Inferior parietal cortex (tissue), 1 donor: Measurements from ENCODE around the gene INTS6.

Experiments
- DNase-seq: peaks from one replicate; pipeline ENCODE4 v3.0.0-alpha.2; 2016; ENCODE audit errors: extremely low spot score

Gene INTS6

GRCh38 chr13:51452361-51453206, at the start of gene INTS6:
INTS6 (minus strand) TSS chr13:51453036; CDS start chr13:51452525, 511 bp downstream.
- DNase-seq = peak; percentile 98

- no peak for DNase-seq
Measured at GRCh38 chr13:51502153-51502651, 49.4 kb upstream of the INTS6 start.

- no peak for DNase-seq
Measured at GRCh38 chr13:51501592-51502152, 48.8 kb upstream of the INTS6 start.

GRCh38 chr13:51501096-51501495, 48.3 kb upstream of the INTS6 start:
- no peak for DNase-seq

GRCh38 chr13:51500687-51501086, 47.9 kb upstream of the INTS6 start:
- no peak for DNase-seq

- no peak for DNase-seq
Measured at GRCh38 chr13:51499841-51500240, 47.0 kb upstream of the INTS6 start.

GRCh38 chr13:51495316-51495715, 42.5 kb upstream of the INTS6 start:
- DNase-seq = no peak

GRCh38 chr13:51494156-51494555, 41.3 kb upstream of the INTS6 start:
- DNase-seq = no peak

- no peak for DNase-seq
Measured at GRCh38 chr13:51488212-51488611, 35.4 kb upstream of the INTS6 start.

- no peak for DNase-seq
Measured at GRCh38 chr13:51481656-51482055, 28.8 kb upstream of the INTS6 start.

- no peak for DNase-seq
Measured at GRCh38 chr13:51479199-51479523, 26.3 kb upstream of the INTS6 start.

- DNase-seq = no peak
Measured at GRCh38 chr13:51478418-51479198, 25.8 kb upstream of the INTS6 start.

- DNase-seq = no peak
Measured at GRCh38 chr13:51477653-51478324, 25.0 kb upstream of the INTS6 start.

- DNase-seq = no peak
Measured at GRCh38 chr13:51477149-51477548, 24.3 kb upstream of the INTS6 start.

- no peak for DNase-seq
Measured at GRCh38 chr13:51475727-51476501, 23.1 kb upstream of the INTS6 start.

- DNase-seq = no peak
Measured at GRCh38 chr13:51469790-51470189, 17.0 kb upstream of the INTS6 start.

- no peak for DNase-seq
Measured at GRCh38 chr13:51467730-51468129, 14.9 kb upstream of the INTS6 start.

- DNase-seq = no peak
Measured at GRCh38 chr13:51465124-51465523, 12.3 kb upstream of the INTS6 start.

- no peak for DNase-seq
Measured at GRCh38 chr13:51457086-51457815, 4.4 kb upstream of the INTS6 start.

- no peak for DNase-seq
Measured at GRCh38 chr13:51456510-51456909, 3.7 kb upstream of the INTS6 start.

GRCh38 chr13:51455532-51455931, 2.7 kb upstream of the INTS6 start:
- no peak for DNase-seq
